OCI-LY1 (cell line): ENCODE data around the gene PAQR8.

Experiments used
- EZH2 ChIP-seq: fragments of 200-600 bp; sonication (generic), shearing (Covaris generic); IDR thresholded peaks from 2 replicates; pipeline ENCODE4 v1.8.0; 2017; ENCODE audit warnings: borderline replicate concordance, mixed run types, mild to moderate bottlenecking, antibody characterized with exemption, low read length, moderate library complexity, mixed read lengths
- TF ChIP-seq, protein P1 (sequence below): fragments of 200-600 bp; sonication (generic), shearing (Covaris generic); IDR thresholded peaks from 2 replicates; pipeline ENCODE4 v1.5.1; 2017; ENCODE audit warnings: mild to moderate bottlenecking, antibody characterized with exemption, low read length, moderate library complexity, mixed read lengths

DNA sequence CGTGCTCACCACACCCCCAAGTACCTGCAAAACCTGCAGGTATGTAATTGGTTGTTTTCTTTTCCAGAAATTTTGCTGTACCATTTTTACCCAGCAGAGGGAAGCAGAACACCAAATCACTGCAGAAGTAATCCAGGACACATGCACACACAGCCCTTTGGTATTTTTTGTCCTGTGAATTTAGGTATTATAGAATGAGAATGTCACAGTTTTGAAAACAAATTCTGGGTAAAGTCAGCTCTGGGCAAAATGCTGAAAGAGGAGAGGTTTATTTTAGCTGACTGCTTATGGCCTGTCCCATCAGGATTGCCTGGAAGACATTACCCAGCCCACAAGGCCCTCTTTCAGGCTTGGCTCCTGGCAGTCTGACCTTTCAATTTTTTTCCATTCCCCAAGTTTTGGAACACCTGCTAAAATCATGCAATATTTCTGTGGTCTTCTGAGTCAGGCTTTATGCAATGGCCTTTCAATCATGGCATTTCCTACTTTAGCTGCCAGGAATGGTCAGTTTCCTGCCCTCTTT lies 54.7 kb downstream of the PAQR8 start:
- TF ChIP-seq, protein P1, sequence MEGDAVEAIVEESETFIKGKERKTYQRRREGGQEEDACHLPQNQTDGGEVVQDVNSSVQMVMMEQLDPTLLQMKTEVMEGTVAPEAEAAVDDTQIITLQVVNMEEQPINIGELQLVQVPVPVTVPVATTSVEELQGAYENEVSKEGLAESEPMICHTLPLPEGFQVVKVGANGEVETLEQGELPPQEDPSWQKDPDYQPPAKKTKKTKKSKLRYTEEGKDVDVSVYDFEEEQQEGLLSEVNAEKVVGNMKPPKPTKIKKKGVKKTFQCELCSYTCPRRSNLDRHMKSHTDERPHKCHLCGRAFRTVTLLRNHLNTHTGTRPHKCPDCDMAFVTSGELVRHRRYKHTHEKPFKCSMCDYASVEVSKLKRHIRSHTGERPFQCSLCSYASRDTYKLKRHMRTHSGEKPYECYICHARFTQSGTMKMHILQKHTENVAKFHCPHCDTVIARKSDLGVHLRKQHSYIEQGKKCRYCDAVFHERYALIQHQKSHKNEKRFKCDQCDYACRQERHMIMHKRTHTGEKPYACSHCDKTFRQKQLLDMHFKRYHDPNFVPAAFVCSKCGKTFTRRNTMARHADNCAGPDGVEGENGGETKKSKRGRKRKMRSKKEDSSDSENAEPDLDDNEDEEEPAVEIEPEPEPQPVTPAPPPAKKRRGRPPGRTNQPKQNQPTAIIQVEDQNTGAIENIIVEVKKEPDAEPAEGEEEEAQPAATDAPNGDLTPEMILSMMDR = peak; percentile 91
- TF ChIP-seq EZH2 = no peak
